ENCODE data around the gene GCM1. TPM values are rescaled to one million over a fixed set of nuclear protein-coding genes. Genes with fewer than 3 reads are reported as not detected.

Gene GCM1
- total RNA-seq, 1 experiment from 2014 or later, result 0.24 TPM

DNA sequence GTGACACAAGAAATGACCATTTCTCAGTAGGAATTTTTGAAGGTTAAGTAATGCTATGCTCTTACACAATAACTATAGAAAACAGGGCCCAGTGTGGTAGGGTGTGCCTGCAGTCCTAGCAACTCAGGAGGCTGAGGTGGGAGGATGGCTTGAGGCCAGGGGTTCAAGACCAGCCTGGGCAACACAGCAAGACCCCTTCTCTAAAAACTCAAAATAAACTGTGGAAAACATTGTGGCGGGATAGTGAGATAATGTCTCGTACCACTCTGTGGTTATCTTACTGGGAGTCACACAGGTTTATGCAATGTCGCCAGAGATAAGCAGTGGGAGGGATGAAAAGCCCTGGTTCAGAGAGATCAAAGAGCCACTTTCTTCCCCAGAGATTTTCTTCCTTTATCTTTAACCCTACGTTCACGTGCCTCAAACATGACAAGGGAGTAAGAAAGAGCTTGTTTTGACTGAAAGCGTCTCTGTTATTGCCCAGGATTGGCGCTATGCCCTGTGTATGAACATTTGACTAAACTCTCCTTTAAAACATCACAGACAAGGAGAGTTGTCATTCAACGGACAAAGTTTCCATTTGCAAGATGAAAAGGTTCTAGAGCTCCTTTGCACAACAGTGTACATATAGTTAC, 13.9 kb downstream of the GCM1 start:
- Histone ChIP-seq H3K4me3 (ENCODE audit: low read depth, low read length, poor library complexity, severe bottlenecking) (no peak overlapping the region), H3K36me3 (ENCODE audit: insufficient read depth, low read length, poor library complexity, severe bottlenecking) (no peaks in the 10 kb centered on the region), H3K27me3 (replicated peaks; ENCODE audit: insufficient read depth, low read depth, low read length, poor library complexity) (no peaks in the 10 kb centered on the region), H3K4me1 (ENCODE audit: insufficient read depth, low read length, poor library complexity, severe bottlenecking) (no peaks in the 10 kb centered on the region), H3K27ac (ENCODE audit: low read depth, low read length, poor library complexity, severe bottlenecking) (no peak overlapping the region), H3K9me3 (ENCODE audit: low read depth, low read length, poor library complexity, severe bottlenecking) (no peaks in the 10 kb centered on the region)
- no peak for DNase-seq (ENCODE audit: low spot score)
- TF ChIP-seq, protein P1, sequence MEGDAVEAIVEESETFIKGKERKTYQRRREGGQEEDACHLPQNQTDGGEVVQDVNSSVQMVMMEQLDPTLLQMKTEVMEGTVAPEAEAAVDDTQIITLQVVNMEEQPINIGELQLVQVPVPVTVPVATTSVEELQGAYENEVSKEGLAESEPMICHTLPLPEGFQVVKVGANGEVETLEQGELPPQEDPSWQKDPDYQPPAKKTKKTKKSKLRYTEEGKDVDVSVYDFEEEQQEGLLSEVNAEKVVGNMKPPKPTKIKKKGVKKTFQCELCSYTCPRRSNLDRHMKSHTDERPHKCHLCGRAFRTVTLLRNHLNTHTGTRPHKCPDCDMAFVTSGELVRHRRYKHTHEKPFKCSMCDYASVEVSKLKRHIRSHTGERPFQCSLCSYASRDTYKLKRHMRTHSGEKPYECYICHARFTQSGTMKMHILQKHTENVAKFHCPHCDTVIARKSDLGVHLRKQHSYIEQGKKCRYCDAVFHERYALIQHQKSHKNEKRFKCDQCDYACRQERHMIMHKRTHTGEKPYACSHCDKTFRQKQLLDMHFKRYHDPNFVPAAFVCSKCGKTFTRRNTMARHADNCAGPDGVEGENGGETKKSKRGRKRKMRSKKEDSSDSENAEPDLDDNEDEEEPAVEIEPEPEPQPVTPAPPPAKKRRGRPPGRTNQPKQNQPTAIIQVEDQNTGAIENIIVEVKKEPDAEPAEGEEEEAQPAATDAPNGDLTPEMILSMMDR (conservative IDR thresholded peaks at IDR 0.05; ENCODE audit: low read depth, low read length), result no peak
- TF ChIP-seq EZH2 (IDR thresholded peaks at IDR 0.05; ENCODE audit: borderline replicate concordance, low read depth, low read length, poor library complexity, severe bottlenecking), result no peak
- intact Hi-C loops (cut with micrococcal nuclease; ENCODE audit: unreplicated experiment), result no loop called here
- no TSS peak for BruUV-seq (replicated peaks)
- ChIA-PET POLR2A (ENCODE audit: low non-redundant PET) (no interaction called here), CTCF (no interaction called here)

DNA sequence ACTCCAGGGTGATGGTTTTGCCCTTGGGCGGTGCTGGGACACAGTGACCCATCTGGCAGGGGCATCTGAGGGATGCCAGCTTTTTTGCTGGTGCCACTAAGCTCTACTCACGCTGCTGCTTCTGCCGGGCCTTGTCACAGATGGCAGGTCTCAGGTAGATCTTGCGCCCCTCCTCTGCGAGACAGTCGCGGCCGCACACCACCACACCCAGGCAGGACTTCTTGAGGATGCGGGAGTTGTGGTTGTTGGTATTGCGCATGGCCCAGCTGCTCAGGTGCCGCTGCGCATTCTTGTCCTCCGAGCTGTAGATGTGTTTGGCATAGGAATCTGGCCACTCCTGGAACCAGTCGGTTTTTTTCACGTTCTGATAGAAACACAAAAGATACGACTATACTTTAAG, 14.7 kb downstream of the GCM1 start:
- Histone ChIP-seq H3K4me3 (ENCODE audit: low read depth, low read length, poor library complexity, severe bottlenecking) (no peak overlapping the region), H3K27me3 (replicated peaks; ENCODE audit: insufficient read depth, low read depth, low read length, poor library complexity) (no peaks in the 10 kb centered on the region), H3K4me1 (ENCODE audit: insufficient read depth, low read length, poor library complexity, severe bottlenecking) (no peaks in the 10 kb centered on the region), H3K9me3 (ENCODE audit: low read depth, low read length, poor library complexity, severe bottlenecking) (no peaks in the 10 kb centered on the region), H3K36me3 (ENCODE audit: insufficient read depth, low read length, poor library complexity, severe bottlenecking) (no peaks in the 10 kb centered on the region), H3K27ac (ENCODE audit: low read depth, low read length, poor library complexity, severe bottlenecking) (no peak overlapping the region)
- DNase-seq (ENCODE audit: low spot score), result no peak
- intact Hi-C loops (cut with micrococcal nuclease; ENCODE audit: unreplicated experiment), result no loop called here
- BruUV-seq (replicated peaks), result no TSS peak
- CTCF ChIA-PET, result no interaction called here
- TF ChIP-seq EZH2 (IDR thresholded peaks at IDR 0.05; ENCODE audit: borderline replicate concordance, low read depth, low read length, poor library complexity, severe bottlenecking), result no peak
- TF ChIP-seq, protein P1 (conservative IDR thresholded peaks at IDR 0.05; ENCODE audit: low read depth, low read length), result no peak
- POLR2A ChIA-PET (ENCODE audit: low non-redundant PET), result no interaction called here

DNA sequence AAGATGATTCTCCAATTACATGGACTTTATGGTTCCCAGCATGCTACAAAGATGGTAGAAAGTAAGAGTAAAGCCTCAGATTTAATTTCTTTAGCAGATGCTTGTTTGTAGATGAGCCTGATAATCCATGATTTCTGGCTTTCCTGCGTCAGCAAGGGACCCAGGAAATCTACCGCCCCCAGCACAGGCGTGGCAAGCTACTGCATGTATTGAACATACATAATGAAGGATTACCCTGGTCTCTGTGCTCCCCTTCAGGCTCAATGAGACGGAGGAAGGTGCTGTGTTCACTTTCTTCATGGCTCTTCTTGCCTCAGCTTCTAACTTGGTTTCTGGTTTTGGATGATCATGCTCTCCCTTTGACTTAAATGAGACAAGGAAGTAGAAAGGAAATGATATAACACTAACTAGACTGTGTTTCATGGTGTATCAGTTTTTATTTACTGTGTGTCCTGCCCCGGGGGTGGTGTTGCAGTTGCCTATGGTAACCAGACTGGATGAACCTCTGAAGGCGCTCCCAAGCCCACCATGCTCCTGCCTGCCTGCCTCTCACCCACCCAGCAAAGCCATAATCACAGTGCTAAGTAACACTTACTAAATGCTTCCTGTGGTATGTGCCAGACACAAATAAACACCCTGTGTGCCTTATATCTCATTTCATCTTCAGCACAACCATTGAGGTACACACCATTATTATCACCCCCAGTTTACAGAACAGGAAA, 17.9 kb downstream of the GCM1 start:
- Histone ChIP-seq H3K4me3 (ENCODE audit: low read depth, low read length, poor library complexity, severe bottlenecking) (no peak overlapping the region), H3K4me1 (ENCODE audit: insufficient read depth, low read length, poor library complexity, severe bottlenecking) (no peaks in the 10 kb centered on the region), H3K36me3 (ENCODE audit: insufficient read depth, low read length, poor library complexity, severe bottlenecking) (no peaks in the 10 kb centered on the region), H3K9me3 (ENCODE audit: low read depth, low read length, poor library complexity, severe bottlenecking) (no peaks in the 10 kb centered on the region), H3K27ac (ENCODE audit: low read depth, low read length, poor library complexity, severe bottlenecking) (no peak overlapping the region), H3K27me3 (replicated peaks; ENCODE audit: insufficient read depth, low read depth, low read length, poor library complexity) (no peaks in the 10 kb centered on the region)
- TF ChIP-seq EZH2 (IDR thresholded peaks at IDR 0.05; ENCODE audit: borderline replicate concordance, low read depth, low read length, poor library complexity, severe bottlenecking), result no peak
- TF ChIP-seq, protein P1 (conservative IDR thresholded peaks at IDR 0.05; ENCODE audit: low read depth, low read length), result no peak
- POLR2A ChIA-PET (ENCODE audit: low non-redundant PET), result no interaction called here
- CTCF ChIA-PET, result no interaction called here
- no TSS peak for BruUV-seq (replicated peaks)
- intact Hi-C loops (cut with micrococcal nuclease; ENCODE audit: unreplicated experiment), result no loop called here
- no peak for DNase-seq (ENCODE audit: low spot score)
